A673 (cell line): Measurements from ENCODE around the gene RPTOR. TPM values are rescaled to one million over a fixed set of nuclear protein-coding genes. Genes with fewer than 3 reads are reported as not detected.

Source experiments
- BruUV-seq: library from RNA; stranded (reverse); fragments of 400-500 nt; replicated peaks from 2 replicates; lab custom pipeline; 2021; lab: Mats Ljungman, UMichigan
- CTCF ChIA-PET: fragments of 300-600 bp; sonication (Branson Sonifier 250); formaldehyde crosslinking; loops from one replicate; lab custom pipeline; 2022; ENCODE audit warnings: antibody characterized with exemption; lab: Charles Lee
- POLR2A ChIA-PET: fragments of 300-600 bp; sonication (Branson Sonifier 250); formaldehyde crosslinking; loops from one replicate; lab custom pipeline; 2022; ENCODE audit warnings: antibody characterized with exemption; ENCODE audit not compliant: low non-redundant PET; lab: Charles Lee
- DNase-seq: peaks from one replicate; pipeline ENCODE4 v3.0.0-alpha.2; 2015; ENCODE audit warnings: low spot score
- H3K27ac ChIP-seq: fragments of 200-600 bp; sonication (generic); 2 replicates; pipeline ENCODE4 v1.5.1; 2016; ENCODE audit warnings: mixed run types, low read depth, mild to moderate bottlenecking, mixed read lengths, antibody characterized with exemption, low read length; ENCODE audit not compliant: poor library complexity, severe bottlenecking
- H3K27me3 ChIP-seq: fragments of 200-600 bp; sonication (generic); replicated peaks from 2 replicates; pipeline ENCODE4 v1.6.1; 2017; ENCODE audit warnings: mixed run types, low read depth, mild to moderate bottlenecking, mixed read lengths, antibody characterized with exemption, low read length; ENCODE audit not compliant: insufficient read depth, poor library complexity
- H3K36me3 ChIP-seq: fragments of 200-600 bp; sonication (generic); 2 replicates; pipeline ENCODE4 v1.6.1; 2016; ENCODE audit warnings: mixed run types, mild to moderate bottlenecking, mixed read lengths, antibody characterized with exemption, low read length; ENCODE audit not compliant: insufficient read depth, poor library complexity, severe bottlenecking
- H3K4me1 ChIP-seq: fragments of 200-600 bp; sonication (generic); 2 replicates; pipeline ENCODE4 v1.6.1; 2017; ENCODE audit warnings: mixed run types, mild to moderate bottlenecking, mixed read lengths, antibody characterized with exemption, low read length; ENCODE audit not compliant: insufficient read depth, poor library complexity, severe bottlenecking
- H3K4me3 ChIP-seq: fragments of 200-600 bp; sonication (generic); 2 replicates; pipeline ENCODE4 v1.5.1; 2016; ENCODE audit warnings: low read depth, mixed run types, mild to moderate bottlenecking, mixed read lengths, low read length; ENCODE audit not compliant: poor library complexity, severe bottlenecking
- H3K9me3 ChIP-seq: fragments of 200-600 bp; sonication (generic); 2 replicates; pipeline ENCODE4 v1.6.1; 2016; ENCODE audit warnings: mixed run types, low read depth, mild to moderate bottlenecking, mixed read lengths, antibody characterized with exemption, low read length; ENCODE audit not compliant: poor library complexity, severe bottlenecking
- CTCF ChIP-seq: fragments of 300-800, 200-600 bp; sonication (generic); conservative IDR thresholded peaks from 2 replicates; pipeline ENCODE4 v1.5.1; 2017; ENCODE audit warnings: low read depth, mild to moderate bottlenecking, antibody characterized with exemption, low read length, moderate library complexity, mixed read lengths
- EZH2 ChIP-seq: fragments of 200-600 bp; sonication (generic); IDR thresholded peaks from 2 replicates; pipeline ENCODE4 v1.6.1; 2017; ENCODE audit warnings: borderline replicate concordance, low read depth, mild to moderate bottlenecking, mixed read lengths, antibody characterized with exemption, low read length; ENCODE audit not compliant: poor library complexity, severe bottlenecking
- intact Hi-C: fragments of 100-400 bp; cut with micrococcal nuclease; formaldehyde crosslinking; loops from one replicate; pipeline ENCODE4 v1.10.0; 2022; ENCODE audit not compliant: unreplicated experiment
- total RNA-seq: library from RNA; stranded (reverse); gene quantifications from 2 replicates; pipeline ENCODE4 v1.2.3, GENCODE V29; 2021

RPTOR gene
- total RNA-seq, 1 experiment from 2014 or later: 55.2 TPM

- POLR2A ChIA-PET: interaction anchor here (0.6 kb wide), 1 partner anchor 13 kb away, joined by 3 read pairs; no protein-coding TSS in a partner anchor
- Histone ChIP-seq H3K27me3 (no peaks in the 10 kb centered on the region), H3K27ac (no peak overlapping the region), H3K4me3 (no peak overlapping the region), H3K9me3 (no peaks in the 10 kb centered on the region), H3K36me3 (no peaks in the 10 kb centered on the region), H3K4me1 (peaks cover 33% of the 10 kb centered on the region)
- no peak for TF ChIP-seq CTCF
- no peak for TF ChIP-seq EZH2
- DNase-seq: no peak
- intact Hi-C loops: no loop called here
- BruUV-seq: no TSS peak
- CTCF ChIA-PET: interaction anchor here (0.5 kb wide), 1 partner anchor 11 kb away, joined by 5 read pairs; no protein-coding TSS in a partner anchor
Measured at GRCh38 chr17:80941171-80941570, 396.5 kb downstream of the RPTOR start.

GRCh38 chr17:80941743-80942422, 397.2 kb downstream of the RPTOR start:
- CTCF ChIA-PET: interaction anchor here (1.6 kb wide), 1 partner anchor 515 kb away, joined by 4 read pairs; no protein-coding TSS in a partner anchor
- peak overlapping the region; percentile 12 for H3K27ac ChIP-seq
- intact Hi-C loops: no loop called here
- no peak for TF ChIP-seq EZH2
- peak; percentile 37; the same call in 1 of the 2 replicates for TF ChIP-seq CTCF
- DNase-seq: no peak
- H3K4me1 ChIP-seq: peaks cover 33% of the 10 kb centered on the region
- no TSS peak for BruUV-seq
- no peaks in the 10 kb centered on the region for H3K27me3 ChIP-seq
- H3K4me3 ChIP-seq: no peak overlapping the region
- no peaks in the 10 kb centered on the region for H3K36me3 ChIP-seq
- H3K9me3 ChIP-seq: no peaks in the 10 kb centered on the region
- POLR2A ChIA-PET: interaction anchor here (0.6 kb wide), 1 partner anchor 632 kb away, joined by 3 read pairs; no protein-coding TSS in a partner anchor

GRCh38 chr17:80942423-80943345, 398.0 kb downstream of the RPTOR start:
- Histone ChIP-seq H3K27me3 (no peaks in the 10 kb centered on the region), H3K36me3 (no peaks in the 10 kb centered on the region), H3K4me1 (peaks cover 33% of the 10 kb centered on the region), H3K27ac (peak overlapping the region; percentile 12), H3K9me3 (no peaks in the 10 kb centered on the region), H3K4me3 (no peak overlapping the region)
- ChIA-PET CTCF (interaction anchor here (1.6 kb wide), 1 partner anchor 516 kb away, joined by 4 read pairs; no protein-coding TSS in a partner anchor), POLR2A (interaction anchor here (0.6 kb wide), 1 partner anchor 633 kb away, joined by 3 read pairs; no protein-coding TSS in a partner anchor)
- intact Hi-C loops: no loop called here
- peak; percentile 92 for DNase-seq
- BruUV-seq: no TSS peak
- TF ChIP-seq EZH2 (no peak), CTCF (no peak; the same call in 1 of the 2 replicates)
